ES-I3 (cell line): ENCODE measurements around the gene VEGFB.
"Not testable (repeated sequence)": the region's sequence is repeated elsewhere in the genome, so short reads cannot be mapped to it uniquely, and the experiment has no call there.

Source experiments
- H3K36me3 ChIP-seq: 2 replicates; pipeline ENCODE4 v1.6.1; 2013; ENCODE audit warnings: mild to moderate bottlenecking, low read length, control low read depth, moderate library complexity; ENCODE audit not compliant: insufficient read depth
- H3K4me1 ChIP-seq: 2 replicates; pipeline ENCODE4 v1.6.1; 2013; ENCODE audit warnings: mild to moderate bottlenecking, control low read depth, low read length; ENCODE audit not compliant: insufficient read depth
- H3K9ac ChIP-seq: 2 replicates; pipeline ENCODE4 v1.6.1; 2013; ENCODE audit warnings: low read depth, mild to moderate bottlenecking, low read length, moderate library complexity
- H3K9me3 ChIP-seq: 2 replicates; pipeline ENCODE4 v1.6.1; 2013; ENCODE audit warnings: mild to moderate bottlenecking, low read length, moderate library complexity; ENCODE audit not compliant: control insufficient read depth, insufficient read depth

Gene VEGFB

GRCh38 chr11:64243236-64243854 lies 9.0 kb downstream of the VEGFB start:
- Histone ChIP-seq H3K4me1 (peaks cover 12% of the 10 kb centered on the region), H3K36me3 (no peaks in the 10 kb centered on the region), H3K9me3 (no peaks in the 10 kb centered on the region), H3K9ac (no peak overlapping the region)

- Histone ChIP-seq H3K4me1 (peaks cover 18% of the 10 kb centered on the region), H3K9me3 (no peaks in the 10 kb centered on the region), H3K36me3 (no peaks in the 10 kb centered on the region), H3K9ac (no peak overlapping the region)
Measured at GRCh38 chr11:64244107-64244506, 9.7 kb downstream of the VEGFB start.

- Histone ChIP-seq H3K9ac (no peak overlapping the region), H3K36me3 (no peaks in the 10 kb centered on the region), H3K4me1 (peaks cover 23% of the 10 kb centered on the region), H3K9me3 (no peaks in the 10 kb centered on the region)
Measured at GRCh38 chr11:64244966-64245365, 10.6 kb downstream of the VEGFB start.

GRCh38 chr11:64245401-64245796 lies 11.0 kb downstream of the VEGFB start:
- no peaks in the 10 kb centered on the region for H3K36me3 ChIP-seq
- H3K9me3 ChIP-seq, result no peaks in the 10 kb centered on the region
- H3K9ac ChIP-seq, result peak overlapping the region; percentile 86; the same call in 1 of the 2 replicates
- peaks cover 24% of the 10 kb centered on the region for H3K4me1 ChIP-seq

GRCh38 chr11:64245797-64246620 lies 11.6 kb downstream of the VEGFB start:
- Histone ChIP-seq H3K4me1 (peaks cover 28% of the 10 kb centered on the region), H3K9ac (peak overlapping the region; percentile 86), H3K9me3 (no peaks in the 10 kb centered on the region), H3K36me3 (no peaks in the 10 kb centered on the region)

- H3K4me1 ChIP-seq, result peaks cover 28% of the 10 kb centered on the region
- peak overlapping the region; percentile 86 for H3K9ac ChIP-seq
- H3K9me3 ChIP-seq, H3K36me3 ChIP-seq: not testable (repeated sequence)
Measured at GRCh38 chr11:64246621-64246870, 12.2 kb downstream of the VEGFB start.

- Histone ChIP-seq H3K4me1 (peaks cover 28% of the 10 kb centered on the region), H3K36me3 (no peaks in the 10 kb centered on the region), H3K9me3 (no peaks in the 10 kb centered on the region), H3K9ac (peak within 1 kb of the TSS; percentile 86)
Measured at GRCh38 chr11:64246871-64247728, 12.7 kb downstream of the VEGFB start, which contains the start of gene PPP1R14B. TSS of gene PPP1R14B (minus strand) at chr11:64246943. CDS start at chr11:64246673, 270 bp downstream.

GRCh38 chr11:64247729-64248531 lies 13.5 kb downstream of the VEGFB start:
- H3K9ac ChIP-seq, result peak overlapping the region; percentile 86
- H3K36me3 ChIP-seq, result no peaks in the 10 kb centered on the region
- no peaks in the 10 kb centered on the region for H3K9me3 ChIP-seq
- peaks cover 30% of the 10 kb centered on the region for H3K4me1 ChIP-seq

- Histone ChIP-seq H3K36me3 (no peaks in the 10 kb centered on the region), H3K4me1 (peaks cover 30% of the 10 kb centered on the region), H3K9me3 (no peaks in the 10 kb centered on the region), H3K9ac (no peak overlapping the region)
Measured at GRCh38 chr11:64248578-64248977, 14.2 kb downstream of the VEGFB start.

- no peaks in the 10 kb centered on the region for H3K9me3 ChIP-seq
- H3K4me1 ChIP-seq, result peaks cover 30% of the 10 kb centered on the region
- no peak overlapping the region for H3K9ac ChIP-seq
- no peaks in the 10 kb centered on the region for H3K36me3 ChIP-seq
Measured at GRCh38 chr11:64249038-64249437, 14.7 kb downstream of the VEGFB start.

- no peaks in the 10 kb centered on the region for H3K9me3 ChIP-seq
- H3K9ac ChIP-seq, result no peak overlapping the region
- no peaks in the 10 kb centered on the region for H3K36me3 ChIP-seq
- H3K4me1 ChIP-seq, result peaks cover 30% of the 10 kb centered on the region
Measured at GRCh38 chr11:64249563-64250414, 15.4 kb downstream of the VEGFB start.

- Histone ChIP-seq H3K36me3 (no peaks in the 10 kb centered on the region), H3K9ac (peak overlapping the region; percentile 82), H3K9me3 (no peaks in the 10 kb centered on the region), H3K4me1 (peaks cover 30% of the 10 kb centered on the region)
Measured at GRCh38 chr11:64250415-64251015, 16.1 kb downstream of the VEGFB start.
